Measurements from ENCODE around the gene ZNF362. TPM values are rescaled to one million over a fixed set of nuclear protein-coding genes. Genes with fewer than 3 reads are reported as not detected.

The ZNF362 gene
- total RNA-seq, 3 donors from 2014 or later (not counting 1 experiment from before 2014, with no cell fraction given), result 34.7 to 39.1 (median 38.3) TPM

GRCh38 chr1:33272930-33273329 lies 16.6 kb downstream of the ZNF362 start:
- ATAC-seq (peak; percentile 26 to 47 (median 29)), DNase-seq (no peak)
- TF ChIP-seq CTCF (IDR thresholded peaks at IDR 0.05), result no peak
- peak overlapping the region; percentile 51 for H3K4me3 Mint-ChIP-seq
- Histone ChIP-seq H3K36me3 (ENCODE audit: control insufficient read depth, insufficient read depth, low read length) (peaks cover 10% of the 10 kb centered on the region), H3K9me3 (ENCODE audit: control insufficient read depth, insufficient read depth, low read length) (no peaks in the 10 kb centered on the region), H3K4me3 (ENCODE audit: low read length) (no peak overlapping the region), H3K27me3 (ENCODE audit: control insufficient read depth, insufficient read depth, low read length) (no peaks in the 10 kb centered on the region), H3K4me1 (ENCODE audit: control insufficient read depth, insufficient read depth, low read length) (peaks cover 46% of the 10 kb centered on the region), H3K27ac (ENCODE audit: low read length) (peak overlapping the region; percentile 68)
- H3K36me3 Mint-ChIP-seq, result no peaks in the 10 kb centered on the region
- intact Hi-C loops (cut with micrococcal nuclease), result no loop called here
- no peaks in the 10 kb centered on the region for H3K9me3 Mint-ChIP-seq
- H3K27ac Mint-ChIP-seq, result peak overlapping the region; percentile 94 to 98
- 40% methylated on average over 1 of the region's 1 CpG for WGBS (ENCODE audit: insufficient coverage)
- peaks cover 55 to 64% of the 10 kb centered on the region in 2 donors for H3K4me1 Mint-ChIP-seq
- no peaks in the 10 kb centered on the region for H3K27me3 Mint-ChIP-seq (ENCODE audit: low read depth in 2 of 2)

- WGBS (ENCODE audit: insufficient coverage), result 41% methylated on average over 3 of the region's 3 CpGs
- no peaks in the 10 kb centered on the region for H3K27me3 ChIP-seq (ENCODE audit: control insufficient read depth, insufficient read depth, low read length)
- DNase-seq (peak in 1 of 2 donors; percentile 57), ATAC-seq (peak; percentile 81 to 91 (median 90))
- Mint-ChIP-seq H3K36me3 (no peaks in the 10 kb centered on the region), H3K4me1 (peaks cover 51 to 59% of the 10 kb centered on the region in 2 donors), H3K9me3 (no peaks in the 10 kb centered on the region), H3K27me3 (ENCODE audit: low read depth in 2 of 2) (no peaks in the 10 kb centered on the region), H3K4me3 (peak overlapping the region; percentile 51), H3K27ac (peak overlapping the region; percentile 94 to 98)
- peaks cover 46% of the 10 kb centered on the region for H3K4me1 ChIP-seq (ENCODE audit: control insufficient read depth, insufficient read depth, low read length)
- intact Hi-C loops (cut with micrococcal nuclease), result no loop called here
- no peak overlapping the region for H3K4me3 ChIP-seq (ENCODE audit: low read length)
- H3K27ac ChIP-seq (ENCODE audit: low read length), result peak overlapping the region; percentile 68
- no peaks in the 10 kb centered on the region for H3K9me3 ChIP-seq (ENCODE audit: control insufficient read depth, insufficient read depth, low read length)
- peaks cover 14% of the 10 kb centered on the region for H3K36me3 ChIP-seq (ENCODE audit: control insufficient read depth, insufficient read depth, low read length)
- TF ChIP-seq CTCF (IDR thresholded peaks at IDR 0.05), result no peak
Measured at GRCh38 chr1:33273406-33273805, 17.1 kb downstream of the ZNF362 start.

GRCh38 chr1:33273961-33274371 lies 17.7 kb downstream of the ZNF362 start:
- Histone ChIP-seq H3K4me1 (ENCODE audit: control insufficient read depth, insufficient read depth, low read length) (peaks cover 46% of the 10 kb centered on the region), H3K9me3 (ENCODE audit: control insufficient read depth, insufficient read depth, low read length) (no peaks in the 10 kb centered on the region), H3K27me3 (ENCODE audit: control insufficient read depth, insufficient read depth, low read length) (no peaks in the 10 kb centered on the region), H3K36me3 (ENCODE audit: control insufficient read depth, insufficient read depth, low read length) (peaks cover 16% of the 10 kb centered on the region), H3K27ac (ENCODE audit: low read length) (peak overlapping the region; percentile 68), H3K4me3 (ENCODE audit: low read length) (no peak overlapping the region)
- no peak for DNase-seq
- intact Hi-C loops (cut with micrococcal nuclease), result no loop called here
- no peaks in the 10 kb centered on the region for H3K36me3 Mint-ChIP-seq
- no peaks in the 10 kb centered on the region for H3K9me3 Mint-ChIP-seq
- H3K27me3 Mint-ChIP-seq (ENCODE audit: low read depth in 2 of 2), result no peaks in the 10 kb centered on the region
- 82% methylated on average over 7 of the region's 7 CpGs for WGBS (ENCODE audit: insufficient coverage)
- peak overlapping the region; percentile 94 to 98 for H3K27ac Mint-ChIP-seq
- TF ChIP-seq CTCF (IDR thresholded peaks at IDR 0.05), result no peak
- peaks cover 49 to 56% of the 10 kb centered on the region in 2 donors for H3K4me1 Mint-ChIP-seq
- no peak for ATAC-seq
- H3K4me3 Mint-ChIP-seq, result peak overlapping the region; percentile 51

GRCh38 chr1:33274446-33274845 lies 18.2 kb downstream of the ZNF362 start:
- no peaks in the 10 kb centered on the region for H3K27me3 Mint-ChIP-seq (ENCODE audit: low read depth in 2 of 2)
- peak overlapping the region; percentile 68 for H3K27ac ChIP-seq (ENCODE audit: low read length)
- H3K27ac Mint-ChIP-seq, result peak overlapping the region; percentile 94 to 98
- no peak for TF ChIP-seq CTCF (IDR thresholded peaks at IDR 0.05)
- H3K4me3 Mint-ChIP-seq, result peak overlapping the region; percentile 47
- H3K4me1 Mint-ChIP-seq, result peaks cover 49 to 56% of the 10 kb centered on the region in 2 donors
- no CpG with 5 or more reads among the region's 1 CpG for WGBS (ENCODE audit: insufficient coverage)
- no peak overlapping the region for H3K4me3 ChIP-seq (ENCODE audit: low read length)
- H3K9me3 ChIP-seq (ENCODE audit: control insufficient read depth, insufficient read depth, low read length), result no peaks in the 10 kb centered on the region
- no peak for DNase-seq
- no peak for ATAC-seq
- H3K27me3 ChIP-seq (ENCODE audit: control insufficient read depth, insufficient read depth, low read length), result no peaks in the 10 kb centered on the region
- H3K9me3 Mint-ChIP-seq, result no peaks in the 10 kb centered on the region
- H3K36me3 ChIP-seq (ENCODE audit: control insufficient read depth, insufficient read depth, low read length), result peaks cover 16% of the 10 kb centered on the region
- H3K4me1 ChIP-seq (ENCODE audit: control insufficient read depth, insufficient read depth, low read length), result peaks cover 46% of the 10 kb centered on the region
- no peaks in the 10 kb centered on the region for H3K36me3 Mint-ChIP-seq
- intact Hi-C loops (cut with micrococcal nuclease), result no loop called here
